ENCODE results near the gene TBC1D21.

DNA sequence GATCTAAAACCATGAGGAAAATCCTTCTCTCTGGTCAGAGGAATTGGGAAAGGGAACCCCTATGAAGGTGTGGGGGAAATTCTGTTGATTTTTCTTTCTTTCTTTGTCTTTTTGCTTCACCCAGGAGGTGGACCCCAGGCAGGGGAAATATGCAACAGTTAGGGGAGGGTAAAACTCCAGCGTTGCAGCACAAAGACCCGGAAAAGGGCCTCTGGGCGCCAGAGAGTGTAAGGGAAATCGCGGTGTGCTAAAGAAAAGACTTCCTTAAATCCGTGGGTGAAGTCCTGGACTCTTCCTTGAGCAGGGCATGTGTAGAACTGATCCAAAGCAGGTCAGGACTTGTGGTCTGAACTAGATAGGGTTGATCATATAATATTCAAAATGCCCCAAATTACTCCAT is 11.1 kb upstream of the TBC1D21 start:
- TF ChIP-seq POLR2A (IDR thresholded peaks at IDR 0.05) = no peak
- TF ChIP-seq, protein P1, sequence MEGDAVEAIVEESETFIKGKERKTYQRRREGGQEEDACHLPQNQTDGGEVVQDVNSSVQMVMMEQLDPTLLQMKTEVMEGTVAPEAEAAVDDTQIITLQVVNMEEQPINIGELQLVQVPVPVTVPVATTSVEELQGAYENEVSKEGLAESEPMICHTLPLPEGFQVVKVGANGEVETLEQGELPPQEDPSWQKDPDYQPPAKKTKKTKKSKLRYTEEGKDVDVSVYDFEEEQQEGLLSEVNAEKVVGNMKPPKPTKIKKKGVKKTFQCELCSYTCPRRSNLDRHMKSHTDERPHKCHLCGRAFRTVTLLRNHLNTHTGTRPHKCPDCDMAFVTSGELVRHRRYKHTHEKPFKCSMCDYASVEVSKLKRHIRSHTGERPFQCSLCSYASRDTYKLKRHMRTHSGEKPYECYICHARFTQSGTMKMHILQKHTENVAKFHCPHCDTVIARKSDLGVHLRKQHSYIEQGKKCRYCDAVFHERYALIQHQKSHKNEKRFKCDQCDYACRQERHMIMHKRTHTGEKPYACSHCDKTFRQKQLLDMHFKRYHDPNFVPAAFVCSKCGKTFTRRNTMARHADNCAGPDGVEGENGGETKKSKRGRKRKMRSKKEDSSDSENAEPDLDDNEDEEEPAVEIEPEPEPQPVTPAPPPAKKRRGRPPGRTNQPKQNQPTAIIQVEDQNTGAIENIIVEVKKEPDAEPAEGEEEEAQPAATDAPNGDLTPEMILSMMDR (IDR thresholded peaks at IDR 0.05) = no peak

Data from right lobe of liver (tissue), 4 donors.